Heart left ventricle (tissue), 16 donors: ENCODE results near the gene KCTD17. TPM values are rescaled to one million over a fixed set of nuclear protein-coding genes. Genes with fewer than 3 reads are reported as not detected.

Experiments
- ATAC-seq, 4 donors: fragments of 200-7000 bp; cut with Tn5 transposase; one replicate each; pipeline ENCODE4 v1.9.1; 2020 to 2022; ENCODE audit warnings: moderate library complexity in 4 of 4, mild to moderate bottlenecking in 3 of 4, moderate number of reproducible peaks in 1 of 4
- DNase-seq, 5 donors: peaks; one replicate each; pipeline ENCODE4 v3.0.0-alpha.2; 2020
- H3K27ac ChIP-seq, 12 donors: fragments of 200-600 bp; sonication (generic) in 4 of 12; one replicate each; pipeline versions ENCODE4 v1.5.0 to v1.8.0; 2016 to 2022; ENCODE audit warnings: mild to moderate bottlenecking in 2 of 12
- H3K27me3 ChIP-seq, 9 donors: fragments of 200-600 bp; sonication (generic) in 2 of 9; one replicate each; pipeline versions ENCODE4 v1.5.1 to v1.8.0; 2016 to 2022; ENCODE audit warnings: mild to moderate bottlenecking in 3 of 9
- H3K36me3 ChIP-seq, 9 donors: fragments of 200-600 bp; sonication (generic) in 2 of 9; one replicate each; pipeline versions ENCODE4 v1.5.0 to v1.8.0; 2018 to 2022; ENCODE audit warnings: mild to moderate bottlenecking in 2 of 9
- H3K4me1 ChIP-seq, 12 donors: fragments of 200-600 bp; sonication (generic) in 4 of 12; one replicate each; pipeline versions ENCODE4 v1.5.0 to v1.8.0; 2016 to 2022; ENCODE audit warnings: mild to moderate bottlenecking in 3 of 12
- H3K4me3 ChIP-seq, 12 donors: fragments of 200-600 bp; sonication (generic) in 4 of 12; one replicate each; pipeline versions ENCODE4 v1.5.0 to v1.8.0; 2017 to 2022; ENCODE audit warnings: mild to moderate bottlenecking in 9 of 12, moderate library complexity in 4 of 12
- H3K9me3 ChIP-seq, 12 donors: fragments of 200-600 bp; sonication (generic) in 4 of 12; one replicate each; pipeline versions ENCODE4 v1.5.0 to v1.8.0; 2016 to 2022; ENCODE audit warnings: mild to moderate bottlenecking in 1 of 12
- POLR2A ChIP-seq, 2 donors: fragments of 450-650 bp; IDR thresholded peaks; one replicate each; pipeline ENCODE4 v1.6.1; 2017; ENCODE audit warnings: antibody characterized with exemption in 2 of 2, mild to moderate bottlenecking in 2 of 2, moderate library complexity in 2 of 2
- WGBS, 4 donors: extraction: QIAGEN DNeasy Blood & Tissue Kit in 2 of 4; methylation state at CpG; one replicate each; pipeline versions ENCODE4 v1.1.5 to v1.1.7; 2013 to 2018; 5-methylcytosine and 5-hydroxymethylcytosine counted together
- intact Hi-C, 10 donors: fragments of 100-400 bp; cut with DNase I; formaldehyde crosslinking; loops; one replicate each; pipeline versions ENCODE4 v1.11.1 to v1.14.2; 2022
- polyA plus RNA-seq, 2 donors: library from polyadenylated mRNA; stranded (reverse); fragments of 200-250 nt; gene quantifications; one replicate each; pipeline ENCODE4 v1.2.3, GENCODE V29; 2013
- total RNA-seq, 9 donors: library from RNA; depleted of rRNA in 2 of 9; stranded (reverse); fragments of >200 nt in 2 of 9; fragmentation: NEBNext Ultra II Directional in 3 of 9; extraction: Animal tissue kit (Norgen Biotek cat#: 25700) in 3 of 9; gene quantifications; one replicate each; pipeline versions ENCODE4 v1.1.0 to v1.2.4, GENCODE V29; 2016 to 2023
- TF ChIP-seq, protein P1 (sequence below), 12 donors: fragments of 200-600 bp; sonication (generic) in 4 of 12; IDR thresholded peaks; one replicate each; pipeline versions ENCODE4 v1.5.0 to v1.8.0; 2018 to 2022; ENCODE audit warnings: antibody characterized with exemption in 12 of 12, mild to moderate bottlenecking in 5 of 12
- donor health status: ischemic (EF 13 %, LVEDD 7.1; RV severe dilation, severe dysfunction).
- donor health status: healthy with polysubstance abuse.
- donor health status: DM: no; HTN: yes; CAD: no.
- donor health status: DM: no; HTN: no; CAD: no.
- donor health status: ischemic (EF 25% LVEDD 6.9; RV normal size, moderate dysfunction).
- donor health status: ischemic (EF 25% LVEDD 5.7; RV mildly dilated, moderate dysfunction).
- donor health status: healthy.
- donor health status: DM: yes; HTN: yes; CAD: no.
- donor health status: ischemic (EF 35%, LVEDD 5.7; RV mildly dilated, moderate dysfunction).
- donor health status: nonischemic (EF 11% LVEDD 7.7; RV severe dilation, severe dysfunction).
- donor health status: DM: yes; HTN: yes; CAD: no.
- donor health status: PGD.
- donor health status: ischemic (EF 29% LVEDD 5.4; RV normal size, mild dysfunction).
- donor health status: nonischemic (EF 23%, LVEDD 6.1; RV moderate dilation, normal function).

The KCTD17 gene
- total and polyA plus RNA-seq, 11 donors: 10.8 to 62.0 (median 17.3) TPM

DNA sequence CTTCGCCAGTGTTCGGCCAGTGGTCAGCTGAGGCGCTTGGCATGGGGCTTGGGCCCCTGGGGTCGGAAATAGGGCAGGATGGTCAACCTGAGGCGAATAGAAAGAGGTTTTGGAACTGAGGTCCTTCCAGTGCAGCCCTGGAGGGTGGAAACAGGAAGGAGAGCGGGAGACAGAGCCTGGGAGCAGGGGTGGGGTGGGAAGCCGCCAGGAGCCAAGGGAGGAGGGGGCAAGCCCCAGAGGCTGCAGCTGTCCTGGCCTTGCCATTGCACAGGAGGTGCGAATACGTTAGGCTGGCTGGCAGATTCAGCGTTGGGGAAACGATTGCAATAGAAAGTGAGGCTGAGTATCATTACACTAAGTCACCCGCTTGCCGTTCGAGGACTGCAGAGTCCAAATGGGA is 13.9 kb upstream of the KCTD17 start:
- no peak for ATAC-seq
- Histone ChIP-seq H3K4me1 (peaks cover 0 to 3% (median 0%) of the 10 kb centered on the region in 12 donors), H3K36me3 (no peaks in the 10 kb centered on the region), H3K27me3 (peaks cover 0 to 23% (median 3%) of the 10 kb centered on the region in 9 donors), H3K27ac (no peak overlapping the region), H3K9me3 (no peaks in the 10 kb centered on the region), H3K4me3 (no peak overlapping the region)
- DNase-seq: no peak
- intact Hi-C loops: no loop called here
- TF ChIP-seq, protein P1, sequence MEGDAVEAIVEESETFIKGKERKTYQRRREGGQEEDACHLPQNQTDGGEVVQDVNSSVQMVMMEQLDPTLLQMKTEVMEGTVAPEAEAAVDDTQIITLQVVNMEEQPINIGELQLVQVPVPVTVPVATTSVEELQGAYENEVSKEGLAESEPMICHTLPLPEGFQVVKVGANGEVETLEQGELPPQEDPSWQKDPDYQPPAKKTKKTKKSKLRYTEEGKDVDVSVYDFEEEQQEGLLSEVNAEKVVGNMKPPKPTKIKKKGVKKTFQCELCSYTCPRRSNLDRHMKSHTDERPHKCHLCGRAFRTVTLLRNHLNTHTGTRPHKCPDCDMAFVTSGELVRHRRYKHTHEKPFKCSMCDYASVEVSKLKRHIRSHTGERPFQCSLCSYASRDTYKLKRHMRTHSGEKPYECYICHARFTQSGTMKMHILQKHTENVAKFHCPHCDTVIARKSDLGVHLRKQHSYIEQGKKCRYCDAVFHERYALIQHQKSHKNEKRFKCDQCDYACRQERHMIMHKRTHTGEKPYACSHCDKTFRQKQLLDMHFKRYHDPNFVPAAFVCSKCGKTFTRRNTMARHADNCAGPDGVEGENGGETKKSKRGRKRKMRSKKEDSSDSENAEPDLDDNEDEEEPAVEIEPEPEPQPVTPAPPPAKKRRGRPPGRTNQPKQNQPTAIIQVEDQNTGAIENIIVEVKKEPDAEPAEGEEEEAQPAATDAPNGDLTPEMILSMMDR (IDR thresholded peaks at IDR 0.05): no peak
- TF ChIP-seq POLR2A (IDR thresholded peaks at IDR 0.05): no peak
- WGBS, 4 donors: 49 to 61% (median 54%) methylated on average over 14 of the region's 14 CpGs

DNA sequence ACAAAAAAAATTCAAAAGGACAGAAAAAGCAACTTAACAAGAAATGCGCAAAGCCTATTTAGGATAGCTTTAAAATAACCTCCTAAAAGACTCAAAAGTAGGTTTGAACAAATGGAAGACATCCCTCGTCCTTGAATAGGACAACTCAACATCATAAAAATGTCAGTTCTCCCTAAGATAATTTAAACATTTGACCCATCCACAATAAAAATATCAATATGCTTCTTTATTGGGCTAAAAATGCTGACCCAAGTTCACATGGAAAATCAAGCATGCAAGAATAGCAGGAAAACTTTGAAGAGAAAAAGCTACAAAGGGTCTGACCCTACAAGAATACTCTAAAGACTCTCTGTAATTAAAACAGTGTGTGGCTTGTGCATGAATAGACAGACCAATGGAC is 12.1 kb upstream of the KCTD17 start:
- ATAC-seq (no peak), DNase-seq (no peak)
- Histone ChIP-seq H3K4me3 (no peak overlapping the region), H3K4me1 (peaks cover 0 to 7% (median 0%) of the 10 kb centered on the region in 12 donors), H3K27ac (no peak overlapping the region), H3K27me3 (peaks cover 0 to 23% (median 3%) of the 10 kb centered on the region in 9 donors), H3K36me3 (no peaks in the 10 kb centered on the region), H3K9me3 (no peaks in the 10 kb centered on the region)
- intact Hi-C loops: no loop called here
- TF ChIP-seq POLR2A (IDR thresholded peaks at IDR 0.05): no peak
- TF ChIP-seq, protein P1 (IDR thresholded peaks at IDR 0.05): no peak
- 82 to 89% (median 85%) methylated on average over 2 of the region's 2 CpGs for WGBS, 4 donors

DNA sequence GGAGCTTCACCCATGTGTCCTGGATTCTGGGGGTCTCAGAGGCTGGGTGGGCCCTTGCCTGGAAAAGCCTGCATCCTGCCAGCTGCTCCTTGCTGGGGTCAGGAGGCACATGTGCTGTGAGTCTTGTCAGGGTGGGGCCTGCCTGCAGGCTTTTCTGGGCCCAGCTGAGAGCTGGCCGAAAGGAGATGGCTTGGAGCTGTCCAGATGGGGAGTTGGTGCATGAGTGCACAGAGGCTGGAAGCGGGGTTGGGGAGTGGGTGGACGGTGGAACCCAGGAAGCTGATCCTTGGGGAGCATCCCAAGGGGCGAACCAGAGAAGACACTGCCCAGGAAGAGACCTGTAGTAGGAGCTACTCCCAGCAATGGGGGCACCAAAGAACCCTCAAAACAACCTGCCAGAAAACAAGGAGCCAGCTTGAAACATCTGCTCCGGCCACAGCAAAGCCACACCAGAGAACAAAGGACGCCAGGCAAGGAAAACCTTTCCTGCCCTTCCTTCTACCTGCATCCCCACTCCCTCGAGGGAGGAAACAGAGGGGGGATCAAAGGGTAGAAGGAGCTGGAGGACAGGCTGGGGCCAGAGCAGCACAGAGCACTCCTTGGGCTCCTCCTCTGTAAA is 8.2 kb upstream of the KCTD17 start:
- peaks cover 0 to 6% (median 0%) of the 10 kb centered on the region in 9 donors for H3K27me3 ChIP-seq
- no peaks in the 10 kb centered on the region for H3K36me3 ChIP-seq
- H3K4me1 ChIP-seq: peaks cover 0 to 7% (median 0%) of the 10 kb centered on the region in 12 donors
- no peak for DNase-seq
- WGBS, 4 donors: 66 to 79% (median 72%) methylated on average over 7 of the region's 7 CpGs
- H3K4me3 ChIP-seq: no peak overlapping the region
- no peak for ATAC-seq
- TF ChIP-seq, protein P1 (IDR thresholded peaks at IDR 0.05): no peak
- TF ChIP-seq POLR2A (IDR thresholded peaks at IDR 0.05): no peak
- H3K27ac ChIP-seq: no peak overlapping the region
- intact Hi-C loops: loop anchor here in 6 of 10 donors (5.0 to 10.0 kb wide), 4 partner anchors 169 to 261 kb away; no protein-coding TSS in a partner anchor
- H3K9me3 ChIP-seq: no peaks in the 10 kb centered on the region

DNA sequence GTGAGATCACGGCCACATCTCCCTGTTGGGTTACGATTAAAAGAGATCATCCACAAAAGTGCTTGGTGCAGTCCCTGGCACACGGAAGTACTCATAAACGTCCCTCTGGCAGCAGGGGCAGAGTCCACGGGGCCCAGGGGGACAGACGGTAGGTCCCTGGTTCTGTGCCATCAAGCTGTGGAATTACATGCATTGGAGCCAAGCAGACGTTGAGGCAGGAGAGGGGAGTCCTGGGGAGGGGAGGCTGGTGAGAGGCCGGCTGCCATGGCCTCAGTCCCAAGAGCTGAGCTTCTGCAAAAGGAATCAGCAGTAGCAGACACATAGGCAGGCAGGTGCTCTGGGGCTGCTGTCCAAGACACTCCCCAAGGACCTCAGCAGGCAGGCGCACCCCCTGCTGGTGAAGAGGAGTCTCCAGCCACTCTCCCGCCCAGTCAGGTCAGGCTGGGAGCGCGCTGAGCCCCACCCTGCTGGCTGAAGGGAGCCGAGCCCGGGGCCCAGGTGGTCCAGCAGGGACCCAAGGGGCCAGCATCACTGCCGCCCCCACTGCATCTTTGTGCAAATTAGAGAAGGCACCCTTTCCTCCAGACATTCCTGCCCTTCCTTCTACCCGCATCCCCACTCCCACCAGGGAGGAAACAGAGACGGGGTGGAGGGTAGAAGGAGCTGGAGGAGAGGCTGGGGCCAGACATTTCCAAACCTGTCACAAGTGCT is 7.6 kb upstream of the KCTD17 start:
- Histone ChIP-seq H3K27me3 (peaks cover 0 to 6% (median 0%) of the 10 kb centered on the region in 9 donors), H3K36me3 (no peaks in the 10 kb centered on the region), H3K4me1 (peaks cover 0 to 7% (median 0%) of the 10 kb centered on the region in 12 donors), H3K9me3 (no peaks in the 10 kb centered on the region), H3K27ac (no peak overlapping the region), H3K4me3 (no peak overlapping the region)
- TF ChIP-seq POLR2A (IDR thresholded peaks at IDR 0.05): no peak
- TF ChIP-seq, protein P1 (IDR thresholded peaks at IDR 0.05): peak; percentile 42 to 79 (median 58)
- ATAC-seq: peak; percentile 72 to 96 (median 88)
- DNase-seq: peak; percentile 54 to 78 (median 69)
- 28 to 48% (median 33%) methylated on average over 9 to 17 of the region's 17 CpGs for WGBS, 4 donors
- intact Hi-C loops: loop anchor here in 6 of 10 donors (1.0 to 10.0 kb wide), 5 partner anchors 169 to 262 kb away; no protein-coding TSS in a partner anchor
